ENCODE measurements around the gene FBN2.

- TF ChIP-seq POLR2A (IDR thresholded peaks at IDR 0.05; ENCODE audit: low read depth, low read length) (no peak), POLR2AphosphoS5 (IDR thresholded peaks at IDR 0.05; ENCODE audit: low read depth, low read length) (no peak), TAF1 (IDR thresholded peaks at IDR 0.05; ENCODE audit: borderline replicate concordance, low read depth, low read length) (no peak)
Observed at GRCh38 chr5:128408622-128409021, 129.4 kb downstream of the FBN2 start.
